ENCODE data around the gene CALCOCO1.
"Not testable (repeated sequence)": the region's sequence is repeated elsewhere in the genome, so short reads cannot be mapped to it uniquely, and the experiment has no call there.

CALCOCO1 gene

GRCh38 chr12:53733051-53733806 lies 6.0 kb upstream of the CALCOCO1 start:
- DNase-seq (ENCODE audit: low read depth), result no peak

GRCh38 chr12:53729644-53730043 lies 2.4 kb upstream of the CALCOCO1 start:
- no peak for DNase-seq (ENCODE audit: low read depth)

- DNase-seq (ENCODE audit: low read depth), result no peak
Observed at GRCh38 chr12:53728206-53728605, 954 bp upstream of the CALCOCO1 start.

GRCh38 chr12:53726946-53727309 lies 324 bp downstream of the CALCOCO1 start:
- DNase-seq (ENCODE audit: low read depth), result no peak

GRCh38 chr12:53726341-53726740 lies 911 bp downstream of the CALCOCO1 start:
- no peak for DNase-seq (ENCODE audit: low read depth)

- DNase-seq (ENCODE audit: low read depth), result no peak
Observed at GRCh38 chr12:53725824-53726223, 1.4 kb downstream of the CALCOCO1 start.

GRCh38 chr12:53722450-53723041 lies 4.7 kb downstream of the CALCOCO1 start:
- no peak for DNase-seq (ENCODE audit: low read depth)

- no peak for DNase-seq (ENCODE audit: low read depth)
Observed at GRCh38 chr12:53720946-53721345, 6.3 kb downstream of the CALCOCO1 start.

GRCh38 chr12:53719649-53720048 lies 7.6 kb downstream of the CALCOCO1 start:
- no peak for DNase-seq (ENCODE audit: low read depth)

- DNase-seq (ENCODE audit: low read depth), result not testable (repeated sequence)
Observed at GRCh38 chr12:53718567-53718966, 8.7 kb downstream of the CALCOCO1 start.

GRCh38 chr12:53717319-53717718 lies 9.9 kb downstream of the CALCOCO1 start:
- no peak for DNase-seq (ENCODE audit: low read depth)

- DNase-seq (ENCODE audit: low read depth), result no peak
Observed at GRCh38 chr12:53714004-53714403, 13.2 kb downstream of the CALCOCO1 start.

- no peak for DNase-seq (ENCODE audit: low read depth)
Observed at GRCh38 chr12:53713516-53713915, 13.7 kb downstream of the CALCOCO1 start.

- no peak for DNase-seq (ENCODE audit: low read depth)
Observed at GRCh38 chr12:53712059-53712643, 15.1 kb downstream of the CALCOCO1 start.

- DNase-seq (ENCODE audit: low read depth), result no peak
Observed at GRCh38 chr12:53710091-53710490, 17.2 kb downstream of the CALCOCO1 start.

GRCh38 chr12:53709671-53710070 lies 17.6 kb downstream of the CALCOCO1 start:
- no peak for DNase-seq (ENCODE audit: low read depth)

GRCh38 chr12:53706080-53706479 lies 21.2 kb downstream of the CALCOCO1 start:
- no peak for DNase-seq (ENCODE audit: low read depth)

- no peak for DNase-seq (ENCODE audit: low read depth)
Observed at GRCh38 chr12:53703756-53704155, 23.5 kb downstream of the CALCOCO1 start.

GRCh38 chr12:53701518-53702264 lies 25.6 kb downstream of the CALCOCO1 start:
- no peak for DNase-seq (ENCODE audit: low read depth)

GRCh38 chr12:53700567-53700966 lies 26.7 kb downstream of the CALCOCO1 start:
- no peak for DNase-seq (ENCODE audit: low read depth)

- DNase-seq (ENCODE audit: low read depth), result no peak
Observed at GRCh38 chr12:53699678-53700025, 27.6 kb downstream of the CALCOCO1 start.

GRCh38 chr12:53698948-53699677 lies 28.1 kb downstream of the CALCOCO1 start:
- no peak for DNase-seq (ENCODE audit: low read depth)

Data from non-pigmented ciliary epithelial cell (primary cell).